Spleen (tissue), 7 donors: ENCODE results near the gene TBL1XR1.

ENCODE experiments used
- CTCF ChIP-seq, 11 experiments: fragments of 200-600 bp in 7 of 11; fragments of 450-650 bp in 4 of 11; sonication (generic) in 4 of 11; IDR thresholded peaks in 8 of 11; conservative IDR thresholded peaks in 3 of 11; 1 replicate in 7 of 11; 2 replicates in 4 of 11; pipeline versions ENCODE4 v1.4.0 to v1.8.0; 2016 to 2021; ENCODE audit warnings: antibody characterized with exemption in 11 of 11, inconsistent platforms in 4 of 11, mild to moderate bottlenecking in 1 of 11
- POLR2A ChIP-seq, 3 donors: fragments of 450-650 bp; IDR thresholded peaks; one replicate each; pipeline ENCODE4 v1.5.1; 2017; ENCODE audit warnings: antibody characterized with exemption in 3 of 3, mild to moderate bottlenecking in 1 of 3
- donor health status: DM: no; HTN: no; CAD: no; lungs with moderate emphysema.
- donor health status: DM: no; HTN: no; CAD: no.
- donor health status: DM: no; HTN: no; CAD: no.

DNA sequence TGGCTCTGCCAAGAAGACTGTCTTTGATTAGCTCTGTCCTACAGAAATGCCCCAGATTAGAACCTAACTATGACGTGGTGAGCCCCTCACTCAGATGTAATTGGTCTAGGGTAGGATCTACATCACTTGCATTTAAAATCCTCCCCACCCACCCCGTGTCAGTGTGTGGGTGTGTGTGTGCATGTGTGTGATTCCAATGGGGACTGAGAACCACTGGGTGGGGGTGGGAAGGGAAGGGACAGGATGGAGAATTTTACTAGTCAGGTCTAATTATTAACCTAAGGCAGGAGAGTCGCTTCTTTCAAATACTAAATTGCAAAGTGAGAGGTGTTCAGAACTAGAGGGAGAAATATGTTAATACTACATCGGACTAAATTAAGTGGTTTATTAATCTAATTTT is 91.7 kb downstream of the TBL1XR1 start:
- TF ChIP-seq CTCF (IDR thresholded peaks at IDR 0.05 in 8 of 11, conservative IDR thresholded peaks at IDR 0.05 in 3 of 11) (no peak), POLR2A (IDR thresholded peaks at IDR 0.05) (no peak)
